Measurements from ENCODE around the gene HASPIN.

DNA sequence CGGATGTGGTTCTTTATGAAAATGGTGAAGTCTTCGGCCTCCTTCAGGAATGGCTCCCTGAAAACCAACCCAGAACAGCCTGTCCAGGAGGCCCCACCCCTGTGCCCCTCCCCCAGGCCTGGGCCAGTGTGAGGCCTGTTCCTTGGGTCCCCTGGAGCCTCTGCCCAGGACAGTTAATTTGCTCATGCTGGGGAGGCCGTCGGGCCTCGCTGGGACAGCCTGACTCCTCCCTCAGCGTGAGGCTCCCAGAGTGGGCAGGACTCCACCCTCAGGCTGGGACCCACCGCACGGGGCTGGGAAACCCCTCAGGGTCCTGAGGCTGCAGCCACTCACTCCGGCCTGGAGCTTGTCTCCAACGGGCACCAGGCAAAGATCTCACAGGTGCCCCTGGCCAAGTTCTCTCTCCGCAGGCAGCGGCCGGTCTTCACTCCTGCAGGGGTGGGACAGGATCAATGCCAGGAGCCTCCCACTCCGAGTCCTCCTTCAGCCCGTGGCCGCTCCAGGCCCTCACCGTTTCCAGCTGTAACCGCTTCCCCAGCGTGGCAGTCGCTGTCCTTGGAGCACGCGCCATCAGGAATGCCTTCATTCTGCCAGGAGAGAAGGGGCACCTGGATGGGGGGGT is 33.5 kb upstream of the HASPIN start:
- TF ChIP-seq, protein P1, sequence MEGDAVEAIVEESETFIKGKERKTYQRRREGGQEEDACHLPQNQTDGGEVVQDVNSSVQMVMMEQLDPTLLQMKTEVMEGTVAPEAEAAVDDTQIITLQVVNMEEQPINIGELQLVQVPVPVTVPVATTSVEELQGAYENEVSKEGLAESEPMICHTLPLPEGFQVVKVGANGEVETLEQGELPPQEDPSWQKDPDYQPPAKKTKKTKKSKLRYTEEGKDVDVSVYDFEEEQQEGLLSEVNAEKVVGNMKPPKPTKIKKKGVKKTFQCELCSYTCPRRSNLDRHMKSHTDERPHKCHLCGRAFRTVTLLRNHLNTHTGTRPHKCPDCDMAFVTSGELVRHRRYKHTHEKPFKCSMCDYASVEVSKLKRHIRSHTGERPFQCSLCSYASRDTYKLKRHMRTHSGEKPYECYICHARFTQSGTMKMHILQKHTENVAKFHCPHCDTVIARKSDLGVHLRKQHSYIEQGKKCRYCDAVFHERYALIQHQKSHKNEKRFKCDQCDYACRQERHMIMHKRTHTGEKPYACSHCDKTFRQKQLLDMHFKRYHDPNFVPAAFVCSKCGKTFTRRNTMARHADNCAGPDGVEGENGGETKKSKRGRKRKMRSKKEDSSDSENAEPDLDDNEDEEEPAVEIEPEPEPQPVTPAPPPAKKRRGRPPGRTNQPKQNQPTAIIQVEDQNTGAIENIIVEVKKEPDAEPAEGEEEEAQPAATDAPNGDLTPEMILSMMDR (conservative IDR thresholded peaks at IDR 0.05), result no peak
- TF ChIP-seq EZH2 (IDR thresholded peaks at IDR 0.05; ENCODE audit: low read depth), result no peak

Measured in PC-9 (cell line).